GM12891 (cell line): Measurements from ENCODE around the gene C17orf58.
"Not testable (repeated sequence)": the region's sequence is repeated elsewhere in the genome, so short reads cannot be mapped to it uniquely, and the experiment has no call there.

Experiments used
- DNase-seq: peaks from one replicate; pipeline ENCODE4 v3.0.0; 2011; ENCODE audit warnings: low spot score; ENCODE audit not compliant: insufficient read length
- FAIRE-seq: peaks from 2 replicates; lab custom pipeline; 2011; peaks lifted over from hg19 to GRCh38; lab: Jason Lieb, UNC
- PAX5 ChIP-seq: IDR thresholded peaks from 2 replicates; pipeline ENCODE4 v1.6.1; 2011; ENCODE audit warnings: low read length, moderate library complexity, mild to moderate bottlenecking; ENCODE audit not compliant: insufficient read depth, severe bottlenecking
- POLR2A ChIP-seq: IDR thresholded peaks from 2 replicates; pipeline ENCODE4 v1.6.1; 2011; ENCODE audit warnings: low read depth, low read length, control low read depth
- POLR2AphosphoS5 ChIP-seq: IDR thresholded peaks from 2 replicates; pipeline ENCODE4 v1.6.1; 2011; ENCODE audit warnings: low read depth, low read length, control low read depth
- POU2F2 ChIP-seq: IDR thresholded peaks from 2 replicates; pipeline ENCODE4 v1.6.1; 2011; ENCODE audit warnings: low read depth, mild to moderate bottlenecking, control low read depth, low read length, moderate library complexity
- SPI1 ChIP-seq: IDR thresholded peaks from 2 replicates; pipeline ENCODE4 v1.6.1; 2011; ENCODE audit warnings: low read depth, low read length, control low read depth
- TAF1 ChIP-seq: IDR thresholded peaks from 2 replicates; pipeline ENCODE4 v1.6.1; 2011; ENCODE audit warnings: low read depth, low read length, control low read depth

The C17orf58 gene

GRCh38 chr17:68020409-68020756, 24.1 kb upstream of the C17orf58 start:
- TF ChIP-seq POLR2AphosphoS5 (no peak), POU2F2 (no peak), SPI1 (no peak), PAX5 (no peak), TAF1 (no peak), POLR2A (no peak)
- DNase-seq, result no peak
- FAIRE-seq, result no peak

- DNase-seq (peak; percentile 94), FAIRE-seq (peak; percentile 98)
- TF ChIP-seq TAF1, result peak; percentile 59; the same call in 1 of the 2 replicates
- peak; percentile 70 for TF ChIP-seq POLR2AphosphoS5
- TF ChIP-seq PAX5, result peak; percentile 36
- no peak for TF ChIP-seq SPI1
- TF ChIP-seq POU2F2, result peak; percentile 77; the same call in 1 of the 2 replicates
- TF ChIP-seq POLR2A, result peak; percentile 83
Measured at GRCh38 chr17:68019675-68020408, 23.6 kb upstream of the C17orf58 start.

- DNase-seq, result no peak
- TF ChIP-seq POLR2A (no peak), POLR2AphosphoS5 (no peak), SPI1 (no peak), POU2F2 (no peak)
- no peak for FAIRE-seq
Measured at GRCh38 chr17:68019336-68019674, 23.0 kb upstream of the C17orf58 start.

- not testable (repeated sequence) for FAIRE-seq, DNase-seq
Measured at GRCh38 chr17:68018493-68018892, 22.2 kb upstream of the C17orf58 start.

- TF ChIP-seq PAX5 (no peak), TAF1 (no peak), POLR2A (no peak), SPI1 (no peak), POU2F2 (no peak), POLR2AphosphoS5 (no peak)
- DNase-seq (no peak), FAIRE-seq (no peak)
Measured at GRCh38 chr17:68016838-68017237, 20.6 kb upstream of the C17orf58 start.

GRCh38 chr17:68015081-68015723, 18.9 kb upstream of the C17orf58 start:
- TF ChIP-seq TAF1 (no peak), POLR2A (no peak), SPI1 (no peak), PAX5 (no peak), POU2F2 (no peak), POLR2AphosphoS5 (no peak)
- FAIRE-seq (no peak), DNase-seq (no peak)

GRCh38 chr17:68013385-68013784, 17.1 kb upstream of the C17orf58 start:
- FAIRE-seq, result no peak
- TF ChIP-seq POU2F2 (no peak), POLR2A (no peak), PAX5 (no peak), POLR2AphosphoS5 (no peak), SPI1 (no peak), TAF1 (no peak)
- DNase-seq, result no peak

GRCh38 chr17:68011199-68011665, 15.0 kb upstream of the C17orf58 start:
- TF ChIP-seq TAF1 (no peak), POLR2AphosphoS5 (no peak), POU2F2 (no peak)
- FAIRE-seq (peak; percentile 26), DNase-seq (peak; percentile 51)

GRCh38 chr17:68006797-68007196, 10.5 kb upstream of the C17orf58 start:
- DNase-seq, result no peak
- no peak for TF ChIP-seq POLR2AphosphoS5
- no peak for TF ChIP-seq POU2F2
- no peak for TF ChIP-seq POLR2A
- no peak for TF ChIP-seq SPI1
- no peak for TF ChIP-seq TAF1
- no peak for TF ChIP-seq PAX5
- FAIRE-seq, result no peak

- no peak for TF ChIP-seq SPI1
- TF ChIP-seq POLR2A, result no peak
- TF ChIP-seq POU2F2, result no peak
- no peak for TF ChIP-seq PAX5
- TF ChIP-seq POLR2AphosphoS5, result no peak
- TF ChIP-seq TAF1, result no peak
- FAIRE-seq (no peak), DNase-seq (no peak)
Measured at GRCh38 chr17:68004201-68004600, 7.9 kb upstream of the C17orf58 start.
